Sciatic nerve (tissue), 2 donors: ENCODE results near the gene ZFX. TPM values are rescaled to one million over a fixed set of nuclear protein-coding genes. Genes with fewer than 3 reads are reported as not detected.
"Not testable (repeated sequence)": the region's sequence is repeated elsewhere in the genome, so short reads cannot be mapped to it uniquely, and the experiment has no call there.

Source experiments
- ATAC-seq: fragments of 200-7000 bp; cut with Tn5 transposase; one replicate; pipeline ENCODE4 v1.9.1; 2020; ENCODE audit warnings: mild to moderate bottlenecking, moderate library complexity
- DNase-seq: peaks from one replicate; pipeline ENCODE4 v3.0.0-alpha.2; 2020; ENCODE audit warnings: low spot score
- intact Hi-C: fragments of 100-400 bp; cut with DNase I; formaldehyde crosslinking; loops from one replicate; pipeline ENCODE4 v1.14.2; 2022
- total RNA-seq: library from RNA; stranded (reverse); fragmentation: NEBNext Ultra II Directional; extraction: Animal tissue kit (Norgen Biotek cat#: 25700); gene quantifications from one replicate; pipeline ENCODE4 v1.2.1, GENCODE V29; 2021
- donor health status: DM: no; HTN: no; CAD: no.
- donor health status: DM: no; HTN: no; CAD: no.

ZFX gene
- total RNA-seq, result 75.1 TPM

- intact Hi-C loops, result loop anchor here (10.0 kb wide), 1 partner anchor 95 kb away; the partner anchor contains the start of gene EIF2S3
- peak; percentile 65 for ATAC-seq
- peak; percentile 85 for DNase-seq
These were observed at the start of gene ZFX for GRCh38 chrX:24149351-24150050. ZFX (plus strand) TSS chrX:24149729; CDS start chrX:24172743, 23,014 bp downstream.

GRCh38 chrX:24100713-24101112 lies 48.8 kb upstream of the ZFX start:
- ATAC-seq, result no peak
- intact Hi-C loops, result no loop called here
- no peak for DNase-seq

GRCh38 chrX:24110069-24110468 lies 39.5 kb upstream of the ZFX start:
- intact Hi-C loops, result no loop called here
- DNase-seq (no peak), ATAC-seq (no peak)

- intact Hi-C loops, result no loop called here
- ATAC-seq (no peak), DNase-seq (no peak)
These were observed 36.3 kb upstream of the ZFX start for GRCh38 chrX:24113181-24113580.

GRCh38 chrX:24117258-24117657 lies 32.3 kb upstream of the ZFX start:
- ATAC-seq (peak; percentile 88), DNase-seq (no peak)
- intact Hi-C loops, result no loop called here

GRCh38 chrX:24124244-24124799 lies 25.2 kb upstream of the ZFX start:
- no peak for DNase-seq
- intact Hi-C loops, result no loop called here

GRCh38 chrX:24125028-24125612 lies 24.4 kb upstream of the ZFX start:
- intact Hi-C loops, result no loop called here
- DNase-seq, result no peak
- no peak for ATAC-seq

More at GRCh38 chrX:24124244-24124799, 25.2 kb upstream of the ZFX start:
- ATAC-seq, result no peak

GRCh38 chrX:24131476-24131875 lies 18.1 kb upstream of the ZFX start:
- ATAC-seq, result no peak
- intact Hi-C loops, result no loop called here
- DNase-seq, result no peak

- no peak for DNase-seq
- no peak for ATAC-seq
- intact Hi-C loops, result no loop called here
These were observed 16.2 kb upstream of the ZFX start for GRCh38 chrX:24133312-24133711.

GRCh38 chrX:24135768-24136167 lies 13.8 kb upstream of the ZFX start:
- ATAC-seq, intact Hi-C loops, DNase-seq: not testable (repeated sequence)

- intact Hi-C loops, result no loop called here
- ATAC-seq (no peak), DNase-seq (no peak)
These were observed 12.3 kb upstream of the ZFX start for GRCh38 chrX:24137192-24137591.

- DNase-seq, ATAC-seq, intact Hi-C loops: not testable (repeated sequence)
These were observed 5.5 kb upstream of the ZFX start for GRCh38 chrX:24143982-24144381.

GRCh38 chrX:24144528-24144927 lies 5.0 kb upstream of the ZFX start:
- intact Hi-C loops, result no loop called here
- no peak for ATAC-seq
- no peak for DNase-seq

GRCh38 chrX:24145303-24146186 lies 4.0 kb upstream of the ZFX start:
- DNase-seq, result no peak
- ATAC-seq, result no peak
- intact Hi-C loops, result no loop called here

- intact Hi-C loops, result no loop called here
- ATAC-seq (no peak), DNase-seq (no peak)
These were observed 3.1 kb upstream of the ZFX start for GRCh38 chrX:24146283-24146949.

GRCh38 chrX:24147165-24147564 lies 2.4 kb upstream of the ZFX start:
- DNase-seq, result no peak
- ATAC-seq, result no peak
- intact Hi-C loops, result no loop called here

- DNase-seq (no peak), ATAC-seq (no peak)
- intact Hi-C loops, result no loop called here
These were observed 1.4 kb upstream of the ZFX start for GRCh38 chrX:24148121-24148520.

GRCh38 chrX:24148535-24149350 lies 786 bp upstream of the ZFX start:
- intact Hi-C loops, result no loop called here
- ATAC-seq, result peak; percentile 12
- DNase-seq, result no peak
